SK-N-SH (cell line): Measurements from ENCODE around the gene LIN52.

Experiments used
- CTCF ChIP-seq: fragments of 200-600 bp; sonication (generic); IDR thresholded peaks from 2 replicates; pipeline ENCODE4 v1.6.1; 2017; ENCODE audit warnings: antibody characterized with exemption, mild to moderate bottlenecking, moderate library complexity
- ELF1 ChIP-seq: IDR thresholded peaks from 2 replicates; pipeline ENCODE4 v1.4.0; 2012
- IRF3 ChIP-seq: fragments of 150-350 bp; IDR thresholded peaks from 2 replicates; pipeline ENCODE4 v1.6.1; 2016; ENCODE audit warnings: mild to moderate bottlenecking, low read depth, low read length
- PBX3 ChIP-seq: IDR thresholded peaks from 2 replicates; pipeline ENCODE4; 2012
- POLR2AphosphoS5 ChIP-seq: IDR thresholded peaks from 2 replicates; pipeline ENCODE4 v1.6.1; 2012; ENCODE audit warnings: low read depth, low read length
- REST ChIP-seq: IDR thresholded peaks from 2 replicates; pipeline ENCODE4 v1.6.1; 2012; ENCODE audit warnings: mild to moderate bottlenecking, low read depth, low read length, moderate library complexity
- RFX5 ChIP-seq: IDR thresholded peaks from 2 replicates; pipeline ENCODE4 v1.6.1; 2012; ENCODE audit warnings: mild to moderate bottlenecking, improper control_type of control experiment, low read length

- TF ChIP-seq CTCF (no peak), RFX5 (no peak), PBX3 (no peak), ELF1 (no peak), REST (no peak), IRF3 (no peak), POLR2AphosphoS5 (no peak)
Observed at GRCh38 chr14:74148705-74149104, 63.9 kb downstream of the LIN52 start.
